ENCODE results near the gene PIGR. TPM values are rescaled to one million over a fixed set of nuclear protein-coding genes. Genes with fewer than 3 reads are reported as not detected.

PIGR gene
- total and polyA plus RNA-seq, 2 of the 4 experiments (the other 2 are of a cell fraction), result not detected

DNA sequence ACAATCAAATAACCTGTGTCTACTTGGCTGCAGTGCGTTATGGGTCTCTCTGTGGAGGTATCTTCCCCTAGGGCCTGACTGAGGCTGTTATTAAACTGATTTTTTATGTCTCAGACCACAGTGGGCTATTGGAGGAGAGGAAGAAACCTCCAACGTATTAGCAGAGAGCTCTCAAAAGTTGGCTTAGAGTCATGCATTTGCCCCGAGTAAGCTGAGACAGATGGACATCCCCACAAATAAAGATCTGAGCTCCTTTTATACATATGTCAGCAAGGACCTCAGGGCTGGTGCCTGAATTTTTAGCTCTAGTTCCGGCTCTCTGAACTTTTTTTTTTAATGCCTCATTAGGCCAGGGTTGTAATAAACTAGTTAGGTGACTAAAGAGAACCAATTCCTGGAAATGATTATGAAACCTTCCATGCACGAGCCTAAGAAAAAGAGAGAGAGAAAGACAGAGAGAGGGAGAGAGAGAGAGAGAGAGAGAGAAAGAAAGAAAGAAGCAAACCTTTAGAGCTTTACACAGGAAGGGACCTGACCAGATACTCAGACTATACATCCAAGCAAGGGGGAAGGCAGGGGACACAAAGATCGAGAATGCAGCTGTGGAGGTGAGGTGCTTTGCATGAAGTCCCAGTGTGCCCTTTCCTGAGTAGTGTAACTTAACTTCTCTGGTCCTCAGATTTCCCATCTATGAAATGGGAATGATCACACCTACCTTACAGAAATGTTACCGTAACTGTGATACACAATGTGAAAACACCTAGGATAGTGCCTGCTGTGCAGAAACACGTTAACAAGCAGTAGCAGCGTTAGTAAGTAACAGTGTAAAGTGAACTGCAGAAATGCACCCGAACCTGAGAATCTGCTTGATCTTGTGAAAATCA lies 8.4 kb upstream of the PIGR start:
- Histone ChIP-seq H3K18ac (ENCODE audit: low read depth, low read length) (no peak overlapping the region), H2BK5ac (ENCODE audit: low read depth, low read length, poor library complexity, severe bottlenecking) (no peak overlapping the region), H3K4ac (ENCODE audit: low read depth, low read length) (no peak overlapping the region), H3K36me3 (ENCODE audit: control insufficient read depth, insufficient read depth, low read length) (no peaks in the 10 kb centered on the region), H2BK20ac (ENCODE audit: low read depth, low read length) (no peak overlapping the region), H3K4me2 (ENCODE audit: low read depth, low read length) (no peak overlapping the region), H3K23ac (ENCODE audit: low read depth, low read length) (no peak overlapping the region), H3K4me1 (ENCODE audit: control insufficient read depth, insufficient read depth, low read length) (no peaks in the 10 kb centered on the region), H3K27me3 (ENCODE audit: control insufficient read depth, insufficient read depth, low read length) (peaks cover 56% of the 10 kb centered on the region), H2AK9ac (replicated peaks; ENCODE audit: low read depth, low read length, poor library complexity) (no peak overlapping the region), H3K4me3 (ENCODE audit: insufficient read depth, low read depth, low read length) (no peak overlapping the region), H3K14ac (replicated peaks; ENCODE audit: low read depth, low read length) (no peak overlapping the region), H2BK120ac (ENCODE audit: low read depth, low read length) (no peak overlapping the region), H3K9ac (ENCODE audit: low read depth, low read length) (no peak overlapping the region), H4K5ac (ENCODE audit: low read depth, low read length) (no peak overlapping the region), H3K27ac (ENCODE audit: insufficient read depth, low read length) (no peak overlapping the region), H4K8ac (ENCODE audit: low read depth in 2 of 2, low read length in 2 of 2) (no peak overlapping the region), H2AFZ (replicated peaks; ENCODE audit: low read length, poor library complexity) (no peak overlapping the region), H2AK5ac (ENCODE audit: low read depth, low read length) (no peak overlapping the region), H4K20me1 (ENCODE audit: insufficient read depth, low read length) (no peaks in the 10 kb centered on the region), H3K9me1 (ENCODE audit: insufficient read depth, low read length) (no peaks in the 10 kb centered on the region), H3K9me3 (ENCODE audit: control insufficient read depth, insufficient read depth, low read length) (peaks cover 3% of the 10 kb centered on the region), H2BK15ac (ENCODE audit: low read depth, low read length) (no peak overlapping the region), H3K56ac (ENCODE audit: extremely low read depth, insufficient read depth, low read length) (no peak overlapping the region), H4K91ac (ENCODE audit: insufficient read depth, low read depth, low read length) (no peak overlapping the region), H3K79me1 (ENCODE audit: low read depth in 1 of 2, low read length in 2 of 2) (no peaks in the 10 kb centered on the region)
- no peak for DNase-seq
- ChIA-PET CTCF (interaction anchor here (1.7 kb wide), 1 partner anchor 27 kb away, joined by 3 read pairs; no protein-coding TSS in a partner anchor), POLR2A (ENCODE audit: unreplicated experiment) (no interaction called here)
- in situ Hi-C loops (cut with MboI; ENCODE audit: low sequenced_read_pairs) (no loop called here), dilution Hi-C loops (cut with HindIII; ENCODE audit: low sequenced_read_pairs, unreplicated experiment) (no loop called here), intact Hi-C loops (cut with micrococcal nuclease) (no loop called here)
- no peak for ATAC-seq (ENCODE audit: low read depth)
- BruUV-seq (replicated peaks), result no TSS peak
- TF ChIP-seq MAZ (IDR thresholded peaks at IDR 0.05; ENCODE audit: borderline replicate concordance, low read depth, low read length), result no peak
- TF ChIP-seq FOS (IDR thresholded peaks at IDR 0.05; ENCODE audit: low read depth, low read length), result no peak
- WGBS, 2 experiments (ENCODE audit: extremely low coverage in 2 of 2, insufficient read length in 1 of 2), result 40% methylated on average over 1 of the region's 10 CpGs; no CpG with 5 or more reads in 1 of the 2 experiments

Data from IMR-90 (cell line).